Choroid plexus epithelial cell (primary cell): ENCODE data around the gene PAM16.

ENCODE experiments used
- DNase-seq: peaks from one replicate; pipeline ENCODE4 v3.0.0-alpha.2; 2010; ENCODE audit warnings: low read depth
- H3K4me3 ChIP-seq: 2 replicates; pipeline ENCODE4 v1.5.1; 2011; ENCODE audit warnings: low read depth, mild to moderate bottlenecking, control low read depth, low read length, moderate library complexity
- CTCF ChIP-seq: conservative IDR thresholded peaks from 2 replicates; pipeline ENCODE4 v1.5.1; 2011; ENCODE audit warnings: low read depth, mild to moderate bottlenecking, control low read depth, inconsistent platforms, low read length, moderate library complexity

Gene PAM16

GRCh38 chr16:4328782-4329775 lies 22.0 kb downstream of the PAM16 start:
- no peak for TF ChIP-seq CTCF

GRCh38 chr16:4328046-4328781 lies 22.9 kb downstream of the PAM16 start:
- DNase-seq: peak; percentile 79
- peak; percentile 75 for TF ChIP-seq CTCF
- peak overlapping the region; percentile 57 for H3K4me3 ChIP-seq

More at GRCh38 chr16:4328782-4329775, 22.0 kb downstream of the PAM16 start:
- no peak for DNase-seq
- no peak overlapping the region for H3K4me3 ChIP-seq

- TF ChIP-seq CTCF: no peak
- peak overlapping the region; percentile 57 for H3K4me3 ChIP-seq
- no peak for DNase-seq
These were observed 23.6 kb downstream of the PAM16 start for GRCh38 chr16:4327386-4328045.

GRCh38 chr16:4325253-4325758 lies 25.8 kb downstream of the PAM16 start:
- no peak overlapping the region for H3K4me3 ChIP-seq
- DNase-seq: no peak
- TF ChIP-seq CTCF: no peak

DNA sequence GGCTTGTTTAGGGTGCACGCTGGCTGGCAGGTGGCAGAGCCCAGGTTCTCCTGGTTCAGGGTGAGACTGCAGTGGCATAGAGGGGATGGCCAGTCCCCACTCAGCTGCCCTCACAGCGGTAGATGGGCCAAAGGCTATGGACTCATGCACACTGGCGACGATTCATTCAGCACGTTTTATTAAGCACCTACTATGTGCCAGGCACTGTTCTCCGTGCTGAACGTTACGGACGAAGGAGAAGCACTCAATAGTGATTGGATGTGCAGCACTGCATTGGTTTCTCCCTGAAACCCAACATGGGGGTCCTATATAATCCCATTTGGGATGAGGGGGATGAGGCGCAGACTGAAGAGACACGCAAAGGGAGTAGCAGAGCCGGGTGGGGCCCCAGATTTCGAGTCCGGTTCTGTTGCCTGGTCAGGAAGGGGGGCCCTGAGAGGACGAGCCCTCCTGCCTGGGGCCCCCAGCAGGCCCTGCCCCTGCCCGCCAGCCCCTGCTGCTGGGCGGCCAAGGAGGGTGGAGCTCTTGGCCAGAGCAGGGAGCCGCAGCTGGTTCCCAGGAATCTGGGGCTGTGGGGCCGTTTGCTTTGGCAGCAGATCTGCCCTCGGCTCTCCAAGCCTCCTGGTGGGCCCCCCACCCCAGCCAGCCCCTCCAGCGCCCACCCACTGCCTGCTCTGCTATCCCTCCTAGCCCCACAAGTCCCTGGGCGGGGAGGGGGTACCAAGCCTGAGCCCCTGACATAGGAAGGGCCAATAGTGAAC lies 26.4 kb downstream of the PAM16 start:
- H3K4me3 ChIP-seq: no peak overlapping the region
- no peak for DNase-seq
- TF ChIP-seq CTCF: no peak
